Transverse colon (tissue), 3 donors: ENCODE measurements around the gene NSD2.

Experiments
- EP300 ChIP-seq: sonication (generic); formaldehyde crosslinking; IDR thresholded peaks from one replicate; pipeline ENCODE4 v1.6.1; 2017; ENCODE audit warnings: antibody characterized with exemption, low read depth
- POLR2A ChIP-seq: fragments of 450-650 bp; IDR thresholded peaks from one replicate; pipeline ENCODE4 v1.6.1; 2016; ENCODE audit warnings: antibody characterized with exemption, mild to moderate bottlenecking, moderate library complexity
- TF ChIP-seq, protein P1 (sequence below), 5 experiments: fragments of 200-600 bp in 3 of 5; fragments of 450-650 bp in 2 of 5; sonication (generic) in 3 of 5; IDR thresholded peaks; 1 replicate in 2 of 5; 2 replicates in 3 of 5; pipeline ENCODE4 v1.5.1; 2016 to 2017; ENCODE audit warnings: antibody characterized with exemption in 5 of 5, inconsistent platforms in 3 of 5, mild to moderate bottlenecking in 2 of 5, moderate library complexity in 1 of 5

DNA sequence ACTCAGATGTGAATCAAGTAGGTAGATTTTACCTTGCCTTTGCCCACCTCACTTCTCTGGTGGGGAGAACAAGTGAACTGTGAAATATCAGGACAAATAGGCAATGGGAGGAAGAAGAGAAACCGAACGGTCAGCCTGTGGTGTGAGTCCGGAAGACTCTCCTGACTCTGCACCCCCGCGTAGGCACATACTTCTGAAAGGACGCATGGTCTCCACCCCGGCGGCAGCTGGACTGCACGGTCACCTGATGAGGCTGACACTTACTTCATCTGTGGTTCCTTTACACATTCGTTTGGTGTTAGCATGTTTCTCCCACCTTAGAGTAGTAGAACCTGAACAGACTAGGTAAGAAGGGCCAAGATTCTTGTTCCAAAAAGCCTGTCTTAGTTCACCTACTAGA lies 79.2 kb downstream of the NSD2 start:
- TF ChIP-seq POLR2A (no peak), EP300 (no peak)
- TF ChIP-seq, protein P1, sequence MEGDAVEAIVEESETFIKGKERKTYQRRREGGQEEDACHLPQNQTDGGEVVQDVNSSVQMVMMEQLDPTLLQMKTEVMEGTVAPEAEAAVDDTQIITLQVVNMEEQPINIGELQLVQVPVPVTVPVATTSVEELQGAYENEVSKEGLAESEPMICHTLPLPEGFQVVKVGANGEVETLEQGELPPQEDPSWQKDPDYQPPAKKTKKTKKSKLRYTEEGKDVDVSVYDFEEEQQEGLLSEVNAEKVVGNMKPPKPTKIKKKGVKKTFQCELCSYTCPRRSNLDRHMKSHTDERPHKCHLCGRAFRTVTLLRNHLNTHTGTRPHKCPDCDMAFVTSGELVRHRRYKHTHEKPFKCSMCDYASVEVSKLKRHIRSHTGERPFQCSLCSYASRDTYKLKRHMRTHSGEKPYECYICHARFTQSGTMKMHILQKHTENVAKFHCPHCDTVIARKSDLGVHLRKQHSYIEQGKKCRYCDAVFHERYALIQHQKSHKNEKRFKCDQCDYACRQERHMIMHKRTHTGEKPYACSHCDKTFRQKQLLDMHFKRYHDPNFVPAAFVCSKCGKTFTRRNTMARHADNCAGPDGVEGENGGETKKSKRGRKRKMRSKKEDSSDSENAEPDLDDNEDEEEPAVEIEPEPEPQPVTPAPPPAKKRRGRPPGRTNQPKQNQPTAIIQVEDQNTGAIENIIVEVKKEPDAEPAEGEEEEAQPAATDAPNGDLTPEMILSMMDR (IDR thresholded peaks at IDR 0.05) = no peak
